ENCODE results near the gene MT1B. TPM values are rescaled to one million over a fixed set of nuclear protein-coding genes. Genes with fewer than 3 reads are reported as not detected.

The MT1B gene
- total and polyA plus RNA-seq, 4 donors: 1.2 to 1.5 TPM; not detected in 2

DNA sequence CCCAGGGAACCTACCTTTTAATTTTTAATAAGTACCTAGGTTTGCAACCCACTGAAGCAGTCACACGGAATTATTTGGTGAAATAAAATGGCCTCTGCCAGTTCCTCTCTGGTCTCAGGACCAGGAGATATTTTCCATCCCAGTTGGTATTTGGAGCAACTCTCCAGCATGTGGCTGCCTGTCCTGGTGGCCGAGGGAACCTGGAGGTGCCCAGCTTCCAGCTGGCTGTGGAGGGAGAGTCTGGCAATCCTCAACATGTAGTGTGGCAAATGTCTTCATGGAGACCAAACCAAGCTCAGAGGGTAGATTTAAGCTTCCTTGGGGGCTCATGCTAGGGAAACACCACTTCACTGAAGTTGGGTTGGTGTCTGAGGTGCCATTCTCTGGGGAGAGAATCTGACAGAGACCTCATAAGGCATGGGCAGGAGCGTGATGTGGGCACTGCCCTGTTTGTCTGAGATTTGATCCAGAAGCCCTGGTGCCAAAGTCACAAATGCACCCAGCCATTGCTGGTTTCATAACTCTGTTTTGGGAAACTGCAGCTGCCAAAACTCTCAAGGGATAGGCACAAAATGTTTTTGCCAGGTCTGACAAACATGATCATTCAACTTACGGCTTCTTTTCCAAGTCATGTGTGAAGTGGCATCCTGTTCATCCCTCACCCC, 33.4 kb downstream of the MT1B start:
- Histone ChIP-seq H3K27ac (ENCODE audit: low read depth in 1 of 2, low read length in 2 of 2) (peak overlapping the region; percentile 80 to 89), H3K9me3 (ENCODE audit: control insufficient read depth in 4 of 4, low read length in 3 of 4) (no peaks in the 10 kb centered on the region), H3K9ac (ENCODE audit: low read depth in 1 of 2, low read length in 2 of 2) (no peak overlapping the region), H3K36me3 (ENCODE audit: control insufficient read depth in 4 of 4, insufficient read depth in 3 of 4, low read depth in 1 of 4, low read length in 3 of 4) (no peaks in the 10 kb centered on the region), H3K4me1 (ENCODE audit: control insufficient read depth in 4 of 4, insufficient read depth in 4 of 4, low read length in 3 of 4) (peaks cover 4 to 19% (median 10%) of the 10 kb centered on the region in 4 donors), H3K27me3 (ENCODE audit: control insufficient read depth in 4 of 4, insufficient read depth in 4 of 4, low read length in 3 of 4) (no peaks in the 10 kb centered on the region), H3K4me3 (ENCODE audit: low read depth in 1 of 3, low read length in 3 of 3) (peak overlapping the region in 2 of 3 donors; percentile 60 to 77)
- 39% methylated on average over 4 of the region's 4 CpGs for WGBS
- no peak for TF ChIP-seq GABPA (IDR thresholded peaks at IDR 0.05 in 1 of 2, conservative IDR thresholded peaks at IDR 0.05 in 1 of 2)
- TF ChIP-seq, protein P1, sequence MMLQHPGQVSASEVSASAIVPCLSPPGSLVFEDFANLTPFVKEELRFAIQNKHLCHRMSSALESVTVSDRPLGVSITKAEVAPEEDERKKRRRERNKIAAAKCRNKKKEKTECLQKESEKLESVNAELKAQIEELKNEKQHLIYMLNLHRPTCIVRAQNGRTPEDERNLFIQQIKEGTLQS (IDR thresholded peaks at IDR 0.05): no peak
- peak in 1 of 2 donors; percentile 14 for TF ChIP-seq RAD21 (IDR thresholded peaks at IDR 0.05)
- TF ChIP-seq NR2F2 (IDR thresholded peaks at IDR 0.05): no peak
- peak in 1 of 2 donors; percentile 86 for TF ChIP-seq RXRA (IDR thresholded peaks at IDR 0.05)
- peak; percentile 10 for TF ChIP-seq HNF4G (IDR thresholded peaks at IDR 0.05)
- peak; percentile 59 for TF ChIP-seq REST (IDR thresholded peaks at IDR 0.05)
- peak; percentile 52 for TF ChIP-seq SP1 (IDR thresholded peaks at IDR 0.05)
- TF ChIP-seq, protein P2, sequence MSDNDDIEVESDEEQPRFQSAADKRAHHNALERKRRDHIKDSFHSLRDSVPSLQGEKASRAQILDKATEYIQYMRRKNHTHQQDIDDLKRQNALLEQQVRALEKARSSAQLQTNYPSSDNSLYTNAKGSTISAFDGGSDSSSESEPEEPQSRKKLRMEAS (IDR thresholded peaks at IDR 0.05): peak; percentile 75
- peak; percentile 35 to 82 for TF ChIP-seq HNF4A (conservative IDR thresholded peaks at IDR 0.05)
- TF ChIP-seq JUND (IDR thresholded peaks at IDR 0.05): peak; percentile 28 to 50
- TF ChIP-seq, protein P3, sequence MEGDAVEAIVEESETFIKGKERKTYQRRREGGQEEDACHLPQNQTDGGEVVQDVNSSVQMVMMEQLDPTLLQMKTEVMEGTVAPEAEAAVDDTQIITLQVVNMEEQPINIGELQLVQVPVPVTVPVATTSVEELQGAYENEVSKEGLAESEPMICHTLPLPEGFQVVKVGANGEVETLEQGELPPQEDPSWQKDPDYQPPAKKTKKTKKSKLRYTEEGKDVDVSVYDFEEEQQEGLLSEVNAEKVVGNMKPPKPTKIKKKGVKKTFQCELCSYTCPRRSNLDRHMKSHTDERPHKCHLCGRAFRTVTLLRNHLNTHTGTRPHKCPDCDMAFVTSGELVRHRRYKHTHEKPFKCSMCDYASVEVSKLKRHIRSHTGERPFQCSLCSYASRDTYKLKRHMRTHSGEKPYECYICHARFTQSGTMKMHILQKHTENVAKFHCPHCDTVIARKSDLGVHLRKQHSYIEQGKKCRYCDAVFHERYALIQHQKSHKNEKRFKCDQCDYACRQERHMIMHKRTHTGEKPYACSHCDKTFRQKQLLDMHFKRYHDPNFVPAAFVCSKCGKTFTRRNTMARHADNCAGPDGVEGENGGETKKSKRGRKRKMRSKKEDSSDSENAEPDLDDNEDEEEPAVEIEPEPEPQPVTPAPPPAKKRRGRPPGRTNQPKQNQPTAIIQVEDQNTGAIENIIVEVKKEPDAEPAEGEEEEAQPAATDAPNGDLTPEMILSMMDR (IDR thresholded peaks at IDR 0.05; ENCODE audit: low read depth, low read length, missing input control): no peak
- TF ChIP-seq ZBTB33 (IDR thresholded peaks at IDR 0.05): peak; percentile 63
- peak in 1 of 2 donors; percentile 43 for TF ChIP-seq EGR1 (IDR thresholded peaks at IDR 0.05; ENCODE audit: low read depth in 2 of 2)
- TF ChIP-seq FOXA1 (IDR thresholded peaks at IDR 0.05): no peak
- peak; percentile 93 for TF ChIP-seq YY1 (IDR thresholded peaks at IDR 0.05)
- peak; percentile 89 for TF ChIP-seq TAF1 (conservative IDR thresholded peaks at IDR 0.05)
- DNase-seq (ENCODE audit: low spot score): no peak

Measured in liver (tissue), 9 donors.